NT2/D1 (cell line): ENCODE results near the gene ARHGAP42.

Experiments
- SUZ12 ChIP-seq: IDR thresholded peaks from 2 replicates; pipeline ENCODE4 v1.6.1; 2011; ENCODE audit not compliant: insufficient read length, insufficient read depth; ENCODE audit errors: extremely low read depth
- YY1 ChIP-seq: IDR thresholded peaks from 2 replicates; pipeline ENCODE4 v1.6.1; 2011; ENCODE audit not compliant: insufficient read length, insufficient read depth
- ZNF274 ChIP-seq: IDR thresholded peaks from 2 replicates; pipeline ENCODE4 v1.6.1; 2011; ENCODE audit warnings: mild to moderate bottlenecking, low read depth, low read length

DNA sequence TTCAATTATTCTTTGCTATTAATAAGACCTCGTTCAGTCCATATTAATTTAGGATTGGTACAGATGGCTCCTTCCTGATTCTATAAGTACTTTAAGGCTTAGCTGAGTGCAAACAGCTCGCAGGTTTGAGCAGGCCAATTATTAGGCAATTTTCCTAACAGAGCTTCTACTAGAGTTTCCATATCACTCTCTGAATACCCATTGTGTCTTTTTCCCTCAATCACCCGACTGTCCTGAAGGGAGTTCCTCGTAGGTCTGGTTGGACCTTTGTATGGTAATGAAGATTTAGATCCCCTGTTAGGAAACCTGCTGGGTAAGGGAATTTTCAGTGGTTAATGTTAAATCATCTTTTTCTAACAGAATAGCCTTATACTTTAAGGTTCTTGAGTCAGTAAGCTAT is 61.1 kb downstream of the ARHGAP42 start:
- no peak for TF ChIP-seq YY1
- TF ChIP-seq ZNF274 = no peak
- no peak for TF ChIP-seq SUZ12
